Ovary (tissue), 3 donors: ENCODE measurements around the gene ATP1A2.

ENCODE experiments used
- CTCF ChIP-seq, 3 donors: fragments of 450-650 bp in 2 of 3; fragments of 200-600 bp in 1 of 3; IDR thresholded peaks; one replicate each; pipeline versions ENCODE4 v1.5.1 to v1.8.0; 2016 to 2022; ENCODE audit warnings: antibody characterized with exemption in 3 of 3, mild to moderate bottlenecking in 1 of 3
- POLR2A ChIP-seq: fragments of 450-650 bp; IDR thresholded peaks from one replicate; pipeline ENCODE4 v1.6.1; 2017; ENCODE audit warnings: antibody characterized with exemption, mild to moderate bottlenecking, moderate library complexity
- donor health status: DM: no; HTN: no; CAD: no.

- TF ChIP-seq CTCF (IDR thresholded peaks at IDR 0.05) (no peak), POLR2A (no peak)
Measured at GRCh38 chr1:160093624-160094290, 21.8 kb upstream of the ATP1A2 start.
